Uterus (tissue), 4 donors: ENCODE measurements around the gene NTRK3. TPM values are rescaled to one million over a fixed set of nuclear protein-coding genes. Genes with fewer than 3 reads are reported as not detected.

Experiments used
- DNase-seq, 2 donors: peaks; one replicate each; pipeline ENCODE4 v3.0.0-alpha.2; 2019 to 2020
- H3K27ac ChIP-seq, 2 donors: fragments of 200-600 bp; sonication (generic); 1 replicate in 1 of 2; 2 replicates in 1 of 2; pipeline ENCODE4 v1.5.1; 2016 to 2018
- H3K27me3 ChIP-seq, 2 donors: fragments of 200-600 bp; sonication (generic); one replicate each; pipeline ENCODE4 v1.5.1; 2018 to 2019; ENCODE audit warnings: control low read depth in 1 of 2
- H3K36me3 ChIP-seq, 2 donors: fragments of 200-600 bp; sonication (generic); one replicate each; pipeline ENCODE4 v1.5.1; 2019; ENCODE audit warnings: control low read depth in 1 of 2
- H3K4me1 ChIP-seq, 2 donors: fragments of 200-600 bp; sonication (generic); one replicate each; pipeline ENCODE4 v1.5.1; 2018 to 2019; ENCODE audit warnings: control low read depth in 1 of 2
- H3K4me3 ChIP-seq, 2 donors: fragments of 200-600 bp; sonication (generic); 1 replicate in 1 of 2; 2 replicates in 1 of 2; pipeline ENCODE4 v1.5.1; 2018 to 2019; ENCODE audit warnings: mild to moderate bottlenecking in 1 of 2
- H3K9me3 ChIP-seq, 2 donors: fragments of 200-600 bp; sonication (generic); one replicate each; pipeline ENCODE4 v1.5.1; 2019; ENCODE audit warnings: control low read depth in 1 of 2
- CTCF ChIP-seq, 4 experiments: fragments of 200-600 bp in 2 of 4; fragments of 450-650 bp in 2 of 4; sonication (generic) in 2 of 4; IDR thresholded peaks; one replicate each; pipeline ENCODE4 v1.5.1; 2016 to 2019; ENCODE audit warnings: antibody characterized with exemption in 4 of 4, mild to moderate bottlenecking in 2 of 4, moderate library complexity in 1 of 4
- POLR2A ChIP-seq, 2 donors: fragments of 450-650 bp; IDR thresholded peaks; one replicate each; pipeline ENCODE4 v1.6.1; 2016; ENCODE audit warnings: antibody characterized with exemption in 2 of 2, mild to moderate bottlenecking in 1 of 2, moderate library complexity in 1 of 2
- intact Hi-C: fragments of 100-400 bp; cut with DNase I; formaldehyde crosslinking; loops from one replicate; pipeline ENCODE4 v1.15.1; 2023; ENCODE audit warnings: low total_unique reads
- total RNA-seq, 4 donors: library from RNA; depleted of rRNA in 3 of 4; stranded (reverse); fragments of >200 nt in 3 of 4; gene quantifications; one replicate each; pipeline versions ENCODE4 v1.1.0 to v1.2.4, GENCODE V29; 2014 to 2023
- donor health status: DM: yes; HTN: yes; CAD: no.

Gene NTRK3
- total RNA-seq, 4 donors from 2014 or later, result 6.9 to 47.0 (median 32.5) TPM

DNA sequence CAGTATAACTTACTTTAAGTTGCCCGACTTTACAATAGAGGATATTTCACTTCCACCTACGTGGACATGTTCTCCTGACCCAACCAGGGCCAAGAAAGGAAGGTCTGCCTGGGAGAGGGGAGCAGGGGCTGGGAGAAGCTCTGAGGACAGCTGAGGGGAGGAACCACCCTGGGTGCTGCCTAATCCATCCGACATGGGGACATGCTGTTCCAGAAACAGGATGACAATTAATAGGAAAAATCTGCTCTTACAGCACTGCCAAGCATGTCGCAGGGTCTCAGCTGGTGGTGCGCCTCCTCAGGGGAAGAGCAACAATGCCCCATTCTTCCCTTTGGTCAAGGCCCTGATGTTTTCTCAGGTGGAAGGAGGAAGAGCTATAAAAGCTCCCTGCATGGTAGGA lies 132.3 kb downstream of the NTRK3 start:
- Histone ChIP-seq H3K27ac (no peak overlapping the region), H3K27me3 (no peaks in the 10 kb centered on the region), H3K4me1 (no peaks in the 10 kb centered on the region), H3K4me3 (no peak overlapping the region), H3K9me3 (no peaks in the 10 kb centered on the region), H3K36me3 (no peaks in the 10 kb centered on the region)
- TF ChIP-seq POLR2A (IDR thresholded peaks at IDR 0.05), result no peak
- no peak for TF ChIP-seq CTCF (IDR thresholded peaks at IDR 0.05)
- no peak for DNase-seq
- intact Hi-C loops, result no loop called here

GRCh38 chr15:88121968-88122530 lies 134.5 kb downstream of the NTRK3 start:
- no peak for DNase-seq
- Histone ChIP-seq H3K36me3 (no peaks in the 10 kb centered on the region), H3K4me3 (no peak overlapping the region), H3K27me3 (no peaks in the 10 kb centered on the region), H3K4me1 (no peaks in the 10 kb centered on the region), H3K27ac (no peak overlapping the region), H3K9me3 (no peaks in the 10 kb centered on the region)
- TF ChIP-seq POLR2A (IDR thresholded peaks at IDR 0.05) (no peak), CTCF (IDR thresholded peaks at IDR 0.05) (no peak)
- intact Hi-C loops, result no loop called here

DNA sequence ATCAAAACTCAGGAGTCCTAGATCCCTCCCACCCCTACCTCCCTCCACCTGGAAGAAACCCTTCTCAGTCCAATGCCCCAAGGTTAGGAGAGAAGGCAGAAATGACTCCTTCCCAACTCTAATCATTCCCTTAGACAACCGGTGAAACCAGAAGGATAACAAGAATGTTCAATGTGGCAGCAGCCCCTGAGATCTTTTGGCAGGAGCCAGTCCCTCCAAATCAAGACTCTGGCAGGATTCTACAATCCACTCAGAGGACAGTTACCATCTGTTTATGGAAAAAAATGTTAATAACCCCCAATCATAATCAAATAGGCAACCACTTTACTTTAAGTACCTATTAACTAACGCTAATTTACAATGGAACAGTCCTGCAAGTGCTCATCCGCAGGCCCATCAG lies 136.5 kb downstream of the NTRK3 start:
- TF ChIP-seq POLR2A (IDR thresholded peaks at IDR 0.05) (no peak), CTCF (IDR thresholded peaks at IDR 0.05) (no peak)
- intact Hi-C loops, result no loop called here
- DNase-seq, result no peak
- no peak overlapping the region for H3K27ac ChIP-seq
- H3K4me1 ChIP-seq, result no peaks in the 10 kb centered on the region
- no peaks in the 10 kb centered on the region for H3K27me3 ChIP-seq
- H3K4me3 ChIP-seq, result no peak overlapping the region
- H3K9me3 ChIP-seq, result no peaks in the 10 kb centered on the region
- no peaks in the 10 kb centered on the region for H3K36me3 ChIP-seq

- Histone ChIP-seq H3K4me1 (no peaks in the 10 kb centered on the region), H3K27ac (no peak overlapping the region), H3K36me3 (no peaks in the 10 kb centered on the region), H3K9me3 (no peaks in the 10 kb centered on the region), H3K27me3 (no peaks in the 10 kb centered on the region), H3K4me3 (no peak overlapping the region)
- intact Hi-C loops, result no loop called here
- no peak for TF ChIP-seq CTCF (IDR thresholded peaks at IDR 0.05)
- TF ChIP-seq POLR2A (IDR thresholded peaks at IDR 0.05), result no peak
- DNase-seq, result no peak
These were observed 137.8 kb downstream of the NTRK3 start for GRCh38 chr15:88118741-88119140.

GRCh38 chr15:88118035-88118434 lies 138.5 kb downstream of the NTRK3 start:
- no peak for TF ChIP-seq CTCF (IDR thresholded peaks at IDR 0.05)
- no peak for TF ChIP-seq POLR2A (IDR thresholded peaks at IDR 0.05)
- no peak overlapping the region for H3K27ac ChIP-seq

More at GRCh38 chr15:88118035-88118434, 138.5 kb downstream of the NTRK3 start:
- H3K27me3 ChIP-seq, result no peaks in the 10 kb centered on the region
- intact Hi-C loops, result no loop called here
- H3K4me3 ChIP-seq, result no peak overlapping the region
- DNase-seq, result no peak
- H3K36me3 ChIP-seq, result no peaks in the 10 kb centered on the region
- no peaks in the 10 kb centered on the region for H3K4me1 ChIP-seq
- no peaks in the 10 kb centered on the region for H3K9me3 ChIP-seq
